GM18867 (cell line): ENCODE data around the gene ADAMTSL5.
"Not testable (repeated sequence)": the region's sequence is repeated elsewhere in the genome, so short reads cannot be mapped to it uniquely, and the experiment has no call there.

Source experiments
- ATAC-seq: cut with Tn5 transposase; IDR thresholded peaks from one replicate; pipeline ENCODE4 v1.9.1; 2021; ENCODE audit warnings: mild to moderate bottlenecking, moderate library complexity; ENCODE audit not compliant: unreplicated experiment

ADAMTSL5 gene

DNA sequence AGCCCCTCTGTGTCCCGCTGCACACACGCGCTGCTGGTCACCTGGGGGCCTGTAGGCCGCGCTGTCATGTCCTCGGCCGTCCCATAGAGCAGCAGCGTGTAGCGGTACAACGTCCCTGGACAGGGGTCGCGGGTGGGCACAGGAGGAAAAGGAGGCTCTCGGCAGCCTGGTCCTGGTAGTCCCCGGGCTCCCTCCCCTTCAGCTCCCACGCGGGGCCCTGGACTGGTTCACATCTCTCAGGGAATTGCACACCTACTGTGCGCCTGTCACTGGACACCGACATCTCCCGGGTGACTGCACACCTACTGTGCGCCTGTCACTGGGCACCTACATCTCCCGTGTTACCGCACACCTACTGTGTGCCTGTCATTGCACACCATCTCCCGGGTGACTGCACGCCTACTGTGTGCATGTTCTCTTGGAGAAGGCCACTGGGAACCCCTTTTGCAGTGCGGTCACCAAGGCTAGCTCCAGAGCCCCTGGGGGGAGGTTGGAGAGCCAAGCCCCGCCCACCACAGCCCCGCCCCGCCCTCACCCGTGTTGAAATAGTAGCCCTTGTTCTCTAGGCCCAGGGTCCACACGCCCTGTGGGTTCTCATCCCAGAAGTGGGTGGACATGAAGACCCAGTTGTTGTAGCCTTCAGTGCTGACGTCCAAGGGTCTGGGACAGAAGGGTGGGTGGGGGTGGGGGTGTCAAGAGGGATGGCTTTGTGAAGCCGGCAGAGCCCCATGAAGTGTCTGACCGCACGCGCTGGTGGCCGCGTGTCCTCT lies 30.3 kb downstream of the ADAMTSL5 start:
- ATAC-seq = no peak

DNA sequence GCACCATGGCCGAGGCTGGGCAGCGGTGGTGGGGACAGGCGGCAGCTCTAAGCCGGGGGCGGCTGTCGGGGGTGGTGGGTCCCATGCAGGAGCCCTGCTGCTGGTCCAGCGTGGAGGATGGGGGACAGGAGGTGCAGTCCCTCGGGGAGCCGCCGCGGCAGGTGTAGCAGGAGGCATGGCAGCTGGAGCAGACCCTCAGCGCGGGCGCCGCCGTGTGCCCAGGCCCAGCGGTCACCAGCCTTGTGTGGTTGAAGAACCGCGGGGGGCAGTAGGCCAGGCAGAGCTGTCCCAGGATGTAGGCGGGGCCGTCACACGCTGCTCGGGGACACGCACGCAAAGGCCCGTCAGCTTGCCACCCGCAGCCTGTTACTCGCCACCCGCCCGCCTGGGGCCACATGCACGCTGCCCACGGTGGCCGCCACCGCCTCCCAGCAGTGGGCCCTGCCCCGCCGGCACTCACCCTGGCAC lies 30.9 kb downstream of the ADAMTSL5 start:
- ATAC-seq = no peak

GRCh38 chr19:1481224-1481892 lies 31.5 kb downstream of the ADAMTSL5 start:
- no peak for ATAC-seq

DNA sequence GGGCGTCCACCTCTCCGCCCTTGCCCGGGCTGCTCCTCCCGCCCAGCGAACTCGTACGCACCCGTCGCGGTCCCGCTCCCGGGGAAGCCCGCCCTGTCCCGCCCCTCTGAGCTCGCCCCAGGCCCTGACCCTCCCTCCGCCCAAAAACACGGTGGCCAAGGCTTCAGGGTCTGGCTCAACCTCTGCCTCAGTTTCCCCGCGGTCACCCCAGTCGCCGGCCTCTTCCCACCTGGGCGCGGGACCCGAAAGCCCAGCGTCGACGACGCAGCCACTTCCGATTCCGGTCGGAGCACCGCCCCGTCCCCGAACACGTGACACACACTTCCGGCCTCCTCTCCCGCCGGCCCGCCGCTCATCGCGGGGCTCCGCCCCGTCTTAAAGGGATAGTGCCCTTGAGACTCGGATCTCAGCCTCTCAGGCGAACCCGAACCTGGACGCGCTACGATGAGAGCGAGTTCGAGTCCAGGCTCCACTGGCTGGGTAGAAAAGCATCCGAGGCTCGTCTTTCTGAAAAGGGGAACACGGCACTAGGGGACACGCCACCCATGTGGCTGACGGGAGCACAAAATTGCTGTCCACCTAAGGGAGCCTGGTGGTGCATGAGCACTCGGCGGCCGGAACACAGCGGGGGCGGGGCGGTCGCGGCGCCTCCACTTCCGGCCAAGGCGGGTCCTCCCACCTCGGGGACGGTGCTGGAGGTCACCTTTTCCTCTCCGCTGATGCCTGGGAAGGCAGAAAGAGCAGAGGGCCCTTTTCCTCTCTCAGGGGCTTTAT lies 33.7 kb downstream of the ADAMTSL5 start, which contains the start of gene C19orf25:
Gene C19orf25 (minus strand): TSS at position 282 of the 774 bp plus-strand sequence. CDS start 312 bp downstream, outside the sequence.
- peak; percentile 88 for ATAC-seq

- ATAC-seq = not testable (repeated sequence)
Measured at GRCh38 chr19:1477056-1477455, 35.8 kb downstream of the ADAMTSL5 start.

GRCh38 chr19:1475751-1476437 lies 36.9 kb downstream of the ADAMTSL5 start:
- no peak for ATAC-seq

DNA sequence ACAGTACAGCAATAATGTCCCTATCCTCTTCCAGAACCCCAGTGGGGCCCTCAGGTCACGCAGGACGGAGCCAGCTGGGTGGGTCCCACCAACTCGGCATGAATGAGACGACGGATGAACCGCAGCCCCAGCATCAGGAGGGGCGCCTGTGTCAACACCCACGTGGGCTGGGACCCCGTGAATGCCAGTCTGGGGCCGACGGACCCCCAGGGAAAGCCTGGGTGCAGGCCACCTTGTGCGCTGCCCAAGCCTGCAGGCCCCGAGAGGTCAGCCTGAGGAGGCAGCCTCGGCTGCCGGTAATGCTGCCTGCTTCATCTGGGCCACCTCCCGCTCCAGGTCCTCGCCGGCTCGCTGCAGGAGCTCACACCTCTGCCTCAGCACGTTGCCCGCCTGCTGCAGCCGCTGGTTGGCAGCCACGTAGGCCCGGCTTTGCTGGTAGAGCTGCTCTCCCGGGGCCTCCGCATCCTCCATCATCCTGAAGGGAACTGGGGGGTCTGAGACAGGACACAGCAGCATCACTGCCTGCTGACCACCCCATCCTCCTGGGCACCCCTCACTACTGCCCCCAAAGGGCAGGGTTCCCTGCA lies 38.0 kb downstream of the ADAMTSL5 start:
- no peak for ATAC-seq

GRCh38 chr19:1474011-1474764 lies 38.6 kb downstream of the ADAMTSL5 start:
- no peak for ATAC-seq

- no peak for ATAC-seq
Measured at GRCh38 chr19:1473085-1473851, 39.6 kb downstream of the ADAMTSL5 start.

DNA sequence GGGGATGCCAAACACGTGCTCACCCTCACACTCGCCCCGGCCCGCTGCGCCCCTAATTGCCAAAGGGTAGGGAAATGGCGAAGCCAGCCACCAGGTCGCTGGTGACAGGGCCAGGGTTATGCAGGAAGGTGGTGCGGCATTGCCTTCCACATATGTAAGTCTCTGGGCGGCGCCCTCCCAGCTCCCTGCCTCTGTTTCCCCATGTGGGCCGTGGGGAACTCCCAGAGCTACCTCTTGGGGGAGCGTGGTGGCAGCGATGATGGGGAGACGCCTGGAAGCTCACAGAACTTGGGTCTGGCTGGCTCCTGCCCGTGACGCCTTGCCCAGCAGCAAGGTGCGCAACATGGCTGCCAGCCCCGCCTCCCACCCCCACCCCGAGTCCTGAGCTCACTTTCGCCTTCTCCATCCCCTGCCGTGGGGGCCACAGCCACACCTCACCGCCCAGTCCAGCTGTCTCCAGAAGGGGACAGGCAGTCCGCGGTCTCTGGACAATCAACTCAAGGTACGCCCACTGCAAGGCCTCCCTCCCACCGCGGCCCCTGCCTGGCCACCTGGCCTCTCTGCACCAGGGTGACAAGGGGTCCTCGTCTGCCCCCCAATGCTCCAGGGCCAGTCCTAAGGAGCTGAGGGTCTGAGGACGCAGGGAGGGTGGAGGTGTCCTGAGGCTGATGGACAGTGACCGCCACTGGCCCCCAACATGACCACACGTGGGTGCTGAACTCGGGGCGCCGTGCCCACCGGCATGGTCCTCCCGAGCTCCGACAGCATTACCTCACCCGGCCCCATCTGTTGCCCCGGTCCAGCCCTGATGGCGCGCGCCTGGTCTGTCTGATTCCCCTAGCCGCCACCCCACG lies 40.4 kb downstream of the ADAMTSL5 start:
- no peak for ATAC-seq

DNA sequence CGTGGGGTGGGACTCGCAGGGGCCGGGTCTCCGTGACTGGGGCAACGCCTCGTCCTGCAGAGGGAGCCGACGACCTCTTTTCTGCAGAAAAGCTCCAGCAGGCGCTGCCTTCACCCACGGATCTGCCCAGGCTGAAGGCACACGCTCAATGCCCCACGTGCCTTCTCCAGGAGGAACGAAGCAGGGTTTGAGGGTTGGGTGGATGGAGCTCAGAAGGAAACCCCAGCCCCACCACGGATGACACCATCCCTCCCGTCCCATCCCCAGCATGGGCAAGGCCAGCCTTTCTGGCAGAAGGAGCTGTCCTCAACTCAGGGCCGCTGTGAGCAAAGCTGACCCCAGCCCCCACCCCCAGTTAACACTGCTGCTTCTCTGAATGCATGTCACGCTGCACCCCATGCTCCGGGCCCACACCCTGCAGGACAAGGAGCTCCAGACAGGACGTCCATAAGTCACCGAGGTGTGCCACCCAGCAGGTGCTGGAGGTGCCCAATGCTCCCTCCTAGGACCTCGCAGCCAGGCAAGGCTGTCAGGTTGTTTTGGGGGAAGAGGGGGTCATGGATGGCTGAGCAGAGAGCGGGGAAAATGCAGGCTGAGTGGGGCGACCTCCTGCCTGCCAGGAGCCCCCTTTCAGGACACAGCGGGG lies 41.2 kb downstream of the ADAMTSL5 start:
- ATAC-seq = no peak

- no peak for ATAC-seq
Measured at GRCh38 chr19:1471010-1471514, 41.8 kb downstream of the ADAMTSL5 start.

DNA sequence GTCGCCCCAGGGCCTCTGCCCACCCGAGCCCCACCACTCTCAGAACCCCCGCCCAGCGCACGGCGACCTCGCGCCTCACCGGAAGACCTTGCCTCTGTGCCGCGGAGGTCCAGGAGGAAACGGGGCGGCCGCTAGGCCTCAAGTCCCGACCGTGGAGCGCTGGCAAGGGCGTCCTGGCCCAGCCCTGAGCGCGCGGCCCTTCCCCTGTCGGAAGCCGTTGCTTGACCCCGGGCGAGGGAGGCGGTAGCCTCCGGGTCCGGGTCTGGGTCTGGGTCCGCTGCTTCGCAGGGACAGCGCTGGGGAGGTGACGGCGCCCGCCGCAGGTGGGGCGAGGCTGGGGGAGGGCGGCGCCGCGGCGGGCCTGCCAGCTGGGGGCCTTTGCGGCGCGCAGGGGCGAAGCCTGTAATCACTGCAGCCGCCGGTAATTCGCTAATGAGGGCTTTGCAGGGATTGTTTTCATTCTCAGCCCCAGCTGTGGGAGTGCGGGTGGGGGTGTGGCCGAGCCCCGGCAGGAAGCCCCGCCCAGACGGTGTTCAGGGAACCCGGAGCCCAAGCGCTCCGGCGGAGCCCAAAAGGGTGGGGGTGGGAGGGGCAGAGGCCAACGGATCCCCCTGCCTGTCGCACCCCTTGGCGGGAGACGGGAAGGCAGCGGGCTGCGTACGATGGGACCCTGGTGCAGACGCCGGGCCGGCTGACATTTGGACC lies 42.4 kb downstream of the ADAMTSL5 start:
- ATAC-seq = no peak

GRCh38 chr19:1470055-1470304 lies 42.8 kb downstream of the ADAMTSL5 start:
- ATAC-seq = no peak

GRCh38 chr19:1469255-1470054 lies 43.4 kb downstream of the ADAMTSL5 start:
- no peak for ATAC-seq

DNA sequence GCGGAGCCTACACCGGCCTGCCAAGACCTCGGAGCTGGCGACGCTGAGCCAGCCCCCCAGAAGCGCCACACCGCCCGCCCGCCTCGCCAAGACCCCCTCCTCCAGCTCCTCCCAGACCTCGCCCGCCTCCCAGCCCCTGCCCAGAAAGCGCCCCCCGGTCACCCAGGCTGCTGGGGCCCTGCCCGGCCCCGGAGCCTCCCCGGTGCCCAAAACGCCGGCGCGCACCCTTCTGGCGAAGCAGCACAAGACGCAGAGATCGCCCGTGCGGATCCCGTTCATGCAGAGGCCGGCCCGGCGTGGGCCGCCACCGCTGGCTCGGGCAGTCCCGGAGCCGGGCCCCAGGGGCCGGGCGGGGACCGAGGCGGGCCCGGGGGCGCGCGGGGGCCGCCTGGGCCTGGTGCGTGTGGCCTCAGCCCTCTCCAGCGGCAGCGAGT lies 44.0 kb downstream of the ADAMTSL5 start:
- ATAC-seq = no peak
